Measurements from ENCODE around the gene TPM4.

- TF ChIP-seq CTCF (IDR thresholded peaks at IDR 0.05) (no peak), POLR2AphosphoS5 (IDR thresholded peaks at IDR 0.05) (no peak), POLR2A (IDR thresholded peaks at IDR 0.05) (no peak), EP300 (IDR thresholded peaks at IDR 0.05) (no peak)
Measured at GRCh38 chr19:16052353-16052752, 23.9 kb upstream of the TPM4 start.
